Endothelial cell (in vitro differentiated cells): Measurements from ENCODE around the gene MAML2. TPM values are rescaled to one million over a fixed set of nuclear protein-coding genes. Genes with fewer than 3 reads are reported as not detected.

Source experiments
- DNase-seq: peaks from one replicate; pipeline ENCODE4 v3.0.0; 2021; ENCODE audit warnings: low spot score
- H3K27ac Mint-ChIP-seq: one replicate; pipeline ENCODE4 v1.8.0; 2021; ENCODE audit warnings: mixed read lengths, inconsistent platforms; ENCODE audit not compliant: unreplicated experiment
- H3K27me3 Mint-ChIP-seq: one replicate; pipeline ENCODE4 v1.8.0; 2021; ENCODE audit warnings: mild to moderate bottlenecking, moderate library complexity, mixed read lengths, inconsistent platforms; ENCODE audit not compliant: unreplicated experiment
- H3K36me3 Mint-ChIP-seq: one replicate; pipeline ENCODE4 v1.8.0; 2021; ENCODE audit warnings: mild to moderate bottlenecking, low read depth, mixed read lengths, inconsistent platforms; ENCODE audit not compliant: unreplicated experiment
- H3K4me1 Mint-ChIP-seq: one replicate; pipeline ENCODE4 v1.8.0; 2021; ENCODE audit warnings: mild to moderate bottlenecking, mixed read lengths, inconsistent platforms; ENCODE audit not compliant: unreplicated experiment
- H3K4me3 Mint-ChIP-seq: one replicate; pipeline ENCODE4 v1.8.0; 2021; ENCODE audit warnings: mild to moderate bottlenecking, mixed read lengths, inconsistent platforms; ENCODE audit not compliant: unreplicated experiment
- H3K9me3 Mint-ChIP-seq: one replicate; pipeline ENCODE4 v1.8.0; 2021; ENCODE audit warnings: mixed read lengths, inconsistent platforms; ENCODE audit not compliant: unreplicated experiment
- total RNA-seq: library from RNA; stranded (reverse); fragmentation: NEBNext Ultra II Directional; extraction: Animal tissue kit (Norgen Biotek cat#: 25700); gene quantifications from one replicate; pipeline ENCODE4 v1.2.1, GENCODE V29; 2021; ENCODE audit not compliant: unreplicated experiment
- TF ChIP-seq, protein P1 (sequence below): fragments of 200-600 bp; sonication (generic); IDR thresholded peaks from one replicate; pipeline ENCODE4 v1.5.0; 2021; ENCODE audit warnings: antibody characterized with exemption; ENCODE audit not compliant: unreplicated experiment

MAML2 gene
- total RNA-seq, 1 donor from 2014 or later, result 6.2 TPM

DNA sequence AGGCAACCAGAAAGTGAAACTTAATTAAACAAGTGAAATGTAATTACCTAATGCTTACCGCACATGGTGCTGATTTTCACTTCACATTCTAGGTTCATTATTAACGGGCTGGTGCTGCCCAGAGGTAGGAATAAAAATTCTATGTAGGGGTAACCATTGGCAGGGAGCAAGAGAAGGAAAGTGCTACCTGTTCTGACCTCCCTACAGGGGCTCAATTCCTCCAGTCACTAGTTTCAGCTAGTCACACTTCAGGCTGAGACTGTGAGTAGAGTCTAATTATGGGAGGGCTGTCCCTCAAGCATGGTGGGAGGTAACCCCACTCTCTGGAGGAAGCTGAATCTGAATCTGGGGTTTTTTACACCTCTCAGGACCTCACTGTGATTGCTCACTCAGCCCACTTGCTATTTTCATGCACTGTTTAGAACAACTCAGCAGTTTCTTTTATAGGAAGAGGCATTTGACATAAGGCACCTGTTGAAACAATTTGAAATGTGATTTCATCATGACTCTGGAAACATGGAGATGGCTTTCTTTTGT, 75.4 kb downstream of the MAML2 start:
- DNase-seq, result no peak
- TF ChIP-seq, protein P1, sequence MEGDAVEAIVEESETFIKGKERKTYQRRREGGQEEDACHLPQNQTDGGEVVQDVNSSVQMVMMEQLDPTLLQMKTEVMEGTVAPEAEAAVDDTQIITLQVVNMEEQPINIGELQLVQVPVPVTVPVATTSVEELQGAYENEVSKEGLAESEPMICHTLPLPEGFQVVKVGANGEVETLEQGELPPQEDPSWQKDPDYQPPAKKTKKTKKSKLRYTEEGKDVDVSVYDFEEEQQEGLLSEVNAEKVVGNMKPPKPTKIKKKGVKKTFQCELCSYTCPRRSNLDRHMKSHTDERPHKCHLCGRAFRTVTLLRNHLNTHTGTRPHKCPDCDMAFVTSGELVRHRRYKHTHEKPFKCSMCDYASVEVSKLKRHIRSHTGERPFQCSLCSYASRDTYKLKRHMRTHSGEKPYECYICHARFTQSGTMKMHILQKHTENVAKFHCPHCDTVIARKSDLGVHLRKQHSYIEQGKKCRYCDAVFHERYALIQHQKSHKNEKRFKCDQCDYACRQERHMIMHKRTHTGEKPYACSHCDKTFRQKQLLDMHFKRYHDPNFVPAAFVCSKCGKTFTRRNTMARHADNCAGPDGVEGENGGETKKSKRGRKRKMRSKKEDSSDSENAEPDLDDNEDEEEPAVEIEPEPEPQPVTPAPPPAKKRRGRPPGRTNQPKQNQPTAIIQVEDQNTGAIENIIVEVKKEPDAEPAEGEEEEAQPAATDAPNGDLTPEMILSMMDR, result no peak
- Mint-ChIP-seq H3K4me1 (peaks cover 6% of the 10 kb centered on the region), H3K36me3 (peaks cover 5% of the 10 kb centered on the region), H3K27me3 (peaks cover 1% of the 10 kb centered on the region), H3K4me3 (no peak overlapping the region), H3K9me3 (no peaks in the 10 kb centered on the region), H3K27ac (no peak overlapping the region)

DNA sequence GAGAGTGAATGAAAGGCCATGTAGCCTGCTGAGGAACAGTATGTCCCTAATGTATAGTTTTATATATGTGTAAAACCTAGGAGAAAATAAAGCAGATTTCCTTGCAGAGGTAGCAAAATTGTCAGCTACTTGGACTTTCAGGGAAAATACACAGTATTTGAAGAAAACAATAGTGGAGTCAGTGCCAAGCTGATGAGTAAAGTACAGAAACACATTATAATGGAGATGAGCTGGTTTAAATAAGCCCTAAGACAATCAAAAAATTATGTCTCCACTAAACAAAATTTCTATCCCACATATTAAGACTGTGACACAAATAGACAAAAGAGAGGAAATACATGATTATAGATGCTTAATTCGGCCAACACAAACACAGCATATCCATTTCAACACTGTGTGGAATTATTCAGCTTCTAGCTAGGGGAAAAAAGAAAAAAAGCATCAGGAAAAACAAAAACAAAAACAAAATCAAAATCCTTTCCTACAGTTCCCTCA, 75.9 kb downstream of the MAML2 start:
- no peak for DNase-seq
- peaks cover 6% of the 10 kb centered on the region for H3K4me1 Mint-ChIP-seq
- H3K36me3 Mint-ChIP-seq, result peaks cover 5% of the 10 kb centered on the region
- H3K27me3 Mint-ChIP-seq, result peaks cover 1% of the 10 kb centered on the region
- TF ChIP-seq, protein P1, result no peak
- H3K9me3 Mint-ChIP-seq, result no peaks in the 10 kb centered on the region
- H3K27ac Mint-ChIP-seq, result no peak overlapping the region
- no peak overlapping the region for H3K4me3 Mint-ChIP-seq

DNA sequence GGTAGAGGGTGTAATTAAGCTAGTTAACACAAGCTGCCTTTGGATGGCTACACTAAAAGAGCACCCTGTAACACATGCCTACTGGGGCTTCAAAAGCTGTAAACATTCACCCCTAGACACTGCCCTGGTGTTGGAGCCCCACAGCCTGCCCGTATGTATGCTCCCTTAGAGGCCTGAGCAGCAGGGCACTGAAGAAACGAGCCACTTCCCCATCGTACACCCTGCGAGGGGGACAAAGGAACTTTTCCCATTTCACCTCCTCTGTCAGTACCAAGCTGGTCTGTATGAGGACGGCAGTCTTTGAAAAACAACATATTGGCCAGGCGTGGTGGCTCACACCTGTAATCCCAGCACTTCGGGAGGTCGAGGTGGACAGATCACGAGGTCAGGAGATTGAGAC, 77.0 kb downstream of the MAML2 start:
- no peak overlapping the region for H3K4me3 Mint-ChIP-seq
- no peaks in the 10 kb centered on the region for H3K36me3 Mint-ChIP-seq
- H3K27me3 Mint-ChIP-seq, result peaks cover 1% of the 10 kb centered on the region
- TF ChIP-seq, protein P1, result no peak
- peaks cover 6% of the 10 kb centered on the region for H3K4me1 Mint-ChIP-seq
- H3K9me3 Mint-ChIP-seq, result no peaks in the 10 kb centered on the region
- no peak overlapping the region for H3K27ac Mint-ChIP-seq
- no peak for DNase-seq

DNA sequence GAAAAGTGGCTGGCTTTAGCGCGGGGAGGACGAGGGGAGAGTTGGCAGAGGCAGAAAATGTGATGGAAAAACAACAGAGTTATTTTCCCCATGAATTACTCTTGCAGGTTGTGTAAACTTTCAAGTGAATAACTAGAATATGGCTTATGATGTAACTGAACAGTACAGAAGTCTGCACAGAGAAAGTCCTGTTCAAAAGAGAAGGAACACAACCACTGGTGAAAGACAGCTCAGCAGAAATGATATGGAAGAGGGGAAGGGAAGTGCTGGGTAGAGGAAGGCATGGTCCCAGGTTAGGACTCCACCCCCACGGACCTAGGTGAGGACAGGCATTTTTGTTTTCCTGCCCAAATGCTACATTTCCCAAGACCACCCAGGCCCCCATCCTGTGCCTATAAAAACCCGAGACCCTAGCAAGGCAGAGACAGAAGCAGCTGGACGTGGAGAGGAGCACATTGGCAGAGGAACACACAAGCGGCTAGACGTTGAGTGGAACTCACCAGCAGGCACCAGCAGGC, 77.7 kb downstream of the MAML2 start:
- TF ChIP-seq, protein P1, result no peak
- H3K4me1 Mint-ChIP-seq, result peaks cover 6% of the 10 kb centered on the region
- H3K36me3 Mint-ChIP-seq, result no peaks in the 10 kb centered on the region
- DNase-seq, result no peak
- no peak overlapping the region for H3K4me3 Mint-ChIP-seq
- peak overlapping the region; percentile 39 for H3K27ac Mint-ChIP-seq
- no peaks in the 10 kb centered on the region for H3K9me3 Mint-ChIP-seq
- H3K27me3 Mint-ChIP-seq, result peaks cover 1% of the 10 kb centered on the region

DNA sequence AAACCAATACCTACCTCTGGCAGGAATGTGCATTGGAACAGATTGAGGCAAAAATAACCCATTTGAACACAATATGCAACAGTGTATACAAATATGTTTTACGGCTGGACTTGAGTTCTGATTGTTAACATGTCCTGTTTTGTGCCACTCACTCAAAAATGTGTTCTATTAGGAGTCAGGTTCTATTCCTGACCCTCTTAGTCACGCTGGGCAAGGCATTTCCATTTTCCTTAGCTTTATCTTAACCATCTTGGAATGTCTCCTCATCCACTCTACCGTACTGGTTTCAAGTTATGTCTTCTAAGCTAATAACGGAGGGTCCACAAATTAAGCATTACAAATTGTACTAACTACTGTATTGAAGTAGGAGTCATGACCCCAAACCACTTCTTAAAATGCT, 78.6 kb downstream of the MAML2 start:
- TF ChIP-seq, protein P1, result no peak
- Mint-ChIP-seq H3K27me3 (peaks cover 1% of the 10 kb centered on the region), H3K36me3 (no peaks in the 10 kb centered on the region), H3K9me3 (no peaks in the 10 kb centered on the region), H3K27ac (no peak overlapping the region), H3K4me1 (peaks cover 6% of the 10 kb centered on the region), H3K4me3 (no peak overlapping the region)
- DNase-seq, result no peak
